Type B pancreatic cell (in vitro differentiated cells): Measurements from ENCODE around the gene YBX1. TPM values are rescaled to one million over a fixed set of nuclear protein-coding genes. Genes with fewer than 3 reads are reported as not detected.

ENCODE experiments used
- DNase-seq: peaks from one replicate; pipeline ENCODE4 v3.0.0; 2021; ENCODE audit warnings: mixed read lengths; ENCODE audit not compliant: unreplicated experiment; ENCODE audit errors: extremely low spot score
- H3K27ac Mint-ChIP-seq: 2 replicates; pipeline ENCODE4 v1.8.0; 2021; ENCODE audit warnings: mild to moderate bottlenecking, mixed read lengths
- H3K27me3 Mint-ChIP-seq: 2 replicates; pipeline ENCODE4 v1.8.0; 2021; ENCODE audit warnings: mixed read lengths
- H3K36me3 Mint-ChIP-seq: 2 replicates; pipeline ENCODE4 v1.8.0; 2021; ENCODE audit warnings: mixed read lengths
- H3K4me1 Mint-ChIP-seq: one replicate; pipeline ENCODE4 v1.8.0; 2021; ENCODE audit warnings: mixed read lengths; ENCODE audit not compliant: unreplicated experiment
- H3K4me3 Mint-ChIP-seq: 2 replicates; pipeline ENCODE4 v1.8.0; 2021; ENCODE audit warnings: mild to moderate bottlenecking, mixed read lengths
- H3K9me3 Mint-ChIP-seq: 2 replicates; pipeline ENCODE4 v1.8.0; 2021; ENCODE audit warnings: mixed read lengths
- total RNA-seq: library from RNA; stranded (reverse); gene quantifications from 2 replicates; pipeline ENCODE4 v1.2.1, GENCODE V29; 2021; ENCODE audit warnings: low replicate concordance
- TF ChIP-seq, protein P1 (sequence below): fragments of 200-600 bp; sonication (generic); conservative IDR thresholded peaks from 2 replicates; pipeline ENCODE4 v1.5.0; 2021; ENCODE audit warnings: antibody characterized with exemption, mild to moderate bottlenecking

The YBX1 gene
- total RNA-seq, 1 donor from 2014 or later = 709 TPM

DNA sequence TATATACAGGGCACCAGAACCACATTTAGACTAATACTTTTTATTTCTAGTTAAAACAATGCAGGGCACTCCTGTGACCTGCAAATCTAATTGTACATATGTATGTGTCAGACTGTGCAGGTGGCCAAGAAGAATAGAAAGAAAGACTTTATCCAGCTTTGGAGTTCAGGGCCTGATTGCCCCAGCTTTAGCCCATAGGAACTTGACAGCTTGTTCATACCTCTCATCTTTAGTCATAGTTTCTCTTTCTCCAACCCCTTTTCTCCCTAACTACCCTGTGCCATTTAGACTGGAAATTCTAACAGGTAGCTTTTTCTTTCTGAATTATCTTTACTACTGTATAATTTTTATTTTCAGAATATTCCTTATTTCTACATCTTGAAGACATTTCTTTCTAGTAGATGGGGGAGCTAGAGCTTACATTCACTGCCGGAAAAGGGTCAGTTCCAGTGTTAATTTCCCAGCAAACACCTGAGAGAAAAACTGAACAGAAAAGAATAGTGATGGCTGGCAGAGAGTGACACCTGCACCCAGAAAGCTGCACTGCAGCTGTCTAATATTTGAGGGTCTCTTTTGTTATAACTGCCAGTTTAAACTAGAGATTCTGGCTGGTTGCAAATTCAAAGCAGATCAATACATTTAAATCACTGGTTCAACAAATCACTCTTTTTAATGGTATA is 8.4 kb downstream of the YBX1 start:
- peak overlapping the region; percentile 37 for H3K27ac Mint-ChIP-seq
- peak overlapping the region; percentile 39 for H3K4me3 Mint-ChIP-seq

DNA sequence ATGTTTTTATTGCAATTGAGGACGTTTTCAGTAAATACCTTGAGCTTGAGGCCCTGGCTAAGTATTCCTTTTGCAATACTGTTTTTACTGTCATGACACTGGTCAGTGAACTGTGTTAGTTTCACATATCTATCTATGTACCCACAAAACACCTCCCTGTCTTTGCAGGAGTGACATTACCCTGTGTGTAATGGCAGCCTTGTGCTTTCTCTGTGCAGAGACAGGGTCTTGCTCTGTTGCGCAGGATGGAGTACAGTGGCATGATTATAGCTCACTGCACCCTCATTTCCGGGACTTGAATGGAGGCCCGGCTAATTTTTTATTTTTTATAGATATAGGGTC is 8.9 kb downstream of the YBX1 start:
- no peak for DNase-seq
- TF ChIP-seq, protein P1, sequence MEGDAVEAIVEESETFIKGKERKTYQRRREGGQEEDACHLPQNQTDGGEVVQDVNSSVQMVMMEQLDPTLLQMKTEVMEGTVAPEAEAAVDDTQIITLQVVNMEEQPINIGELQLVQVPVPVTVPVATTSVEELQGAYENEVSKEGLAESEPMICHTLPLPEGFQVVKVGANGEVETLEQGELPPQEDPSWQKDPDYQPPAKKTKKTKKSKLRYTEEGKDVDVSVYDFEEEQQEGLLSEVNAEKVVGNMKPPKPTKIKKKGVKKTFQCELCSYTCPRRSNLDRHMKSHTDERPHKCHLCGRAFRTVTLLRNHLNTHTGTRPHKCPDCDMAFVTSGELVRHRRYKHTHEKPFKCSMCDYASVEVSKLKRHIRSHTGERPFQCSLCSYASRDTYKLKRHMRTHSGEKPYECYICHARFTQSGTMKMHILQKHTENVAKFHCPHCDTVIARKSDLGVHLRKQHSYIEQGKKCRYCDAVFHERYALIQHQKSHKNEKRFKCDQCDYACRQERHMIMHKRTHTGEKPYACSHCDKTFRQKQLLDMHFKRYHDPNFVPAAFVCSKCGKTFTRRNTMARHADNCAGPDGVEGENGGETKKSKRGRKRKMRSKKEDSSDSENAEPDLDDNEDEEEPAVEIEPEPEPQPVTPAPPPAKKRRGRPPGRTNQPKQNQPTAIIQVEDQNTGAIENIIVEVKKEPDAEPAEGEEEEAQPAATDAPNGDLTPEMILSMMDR = no peak
- Mint-ChIP-seq H3K4me3 (peak overlapping the region; percentile 39), H3K4me1 (peaks cover 57% of the 10 kb centered on the region), H3K9me3 (no peaks in the 10 kb centered on the region), H3K27me3 (no peaks in the 10 kb centered on the region), H3K27ac (peak overlapping the region; percentile 37), H3K36me3 (peaks cover 35% of the 10 kb centered on the region)

More for the DNA sequence above, 8.4 kb downstream of the YBX1 start:
- H3K36me3 Mint-ChIP-seq = peaks cover 30% of the 10 kb centered on the region
- H3K4me1 Mint-ChIP-seq = peaks cover 61% of the 10 kb centered on the region
- TF ChIP-seq, protein P1 = no peak
- H3K9me3 Mint-ChIP-seq = no peaks in the 10 kb centered on the region
- no peaks in the 10 kb centered on the region for H3K27me3 Mint-ChIP-seq
- no peak for DNase-seq

DNA sequence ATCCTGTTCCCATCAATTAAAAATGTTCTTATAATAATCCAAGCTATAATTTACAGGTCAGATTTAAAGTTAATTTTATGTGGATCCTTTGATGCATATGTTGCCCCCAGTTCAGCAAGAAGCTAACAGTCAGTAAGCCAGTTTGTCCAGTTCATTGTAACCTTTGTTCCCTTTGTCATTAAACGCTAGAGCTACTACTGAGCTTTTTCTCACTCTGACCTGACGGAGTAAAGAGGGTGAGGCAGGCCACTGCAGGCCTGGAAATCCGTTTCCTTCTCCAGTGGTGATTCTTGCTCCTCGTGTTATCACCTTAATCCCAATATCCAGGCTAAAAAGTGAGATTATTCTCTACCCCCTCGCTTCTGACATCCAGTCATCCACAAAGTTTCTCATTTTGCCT is 10.2 kb downstream of the YBX1 start:
- H3K9me3 Mint-ChIP-seq = no peaks in the 10 kb centered on the region
- H3K36me3 Mint-ChIP-seq = peaks cover 46% of the 10 kb centered on the region
- TF ChIP-seq, protein P1 = no peak
- H3K27me3 Mint-ChIP-seq = no peaks in the 10 kb centered on the region
- H3K4me1 Mint-ChIP-seq = peaks cover 51% of the 10 kb centered on the region
- H3K27ac Mint-ChIP-seq = peak overlapping the region; percentile 86
- DNase-seq = no peak
- H3K4me3 Mint-ChIP-seq = peak overlapping the region; percentile 75

DNA sequence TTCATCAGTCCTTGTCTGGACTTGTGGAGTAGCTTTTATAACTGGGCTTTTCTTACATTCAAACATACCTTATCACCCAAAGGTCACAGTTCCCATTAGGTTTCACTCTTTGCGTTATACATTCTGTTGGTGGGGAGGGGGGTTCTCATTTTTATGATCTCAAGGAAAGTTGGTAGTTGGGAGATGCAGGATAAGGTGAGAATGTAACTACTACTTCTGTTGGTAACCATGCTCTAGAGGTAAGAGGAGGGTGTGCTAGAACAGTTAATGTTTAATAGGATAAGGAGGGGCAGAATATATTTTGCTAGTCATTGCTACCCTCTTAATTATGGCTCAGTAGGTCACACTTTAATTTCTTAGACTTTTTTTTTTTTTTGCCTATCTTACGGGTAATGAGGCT is 10.7 kb downstream of the YBX1 start:
- H3K27me3 Mint-ChIP-seq = no peaks in the 10 kb centered on the region
- peaks cover 47% of the 10 kb centered on the region for H3K4me1 Mint-ChIP-seq
- no peak for DNase-seq
- H3K4me3 Mint-ChIP-seq = peak overlapping the region; percentile 75
- H3K9me3 Mint-ChIP-seq = no peaks in the 10 kb centered on the region
- peaks cover 47% of the 10 kb centered on the region for H3K36me3 Mint-ChIP-seq
- TF ChIP-seq, protein P1 = no peak
- peak overlapping the region; percentile 86 for H3K27ac Mint-ChIP-seq

DNA sequence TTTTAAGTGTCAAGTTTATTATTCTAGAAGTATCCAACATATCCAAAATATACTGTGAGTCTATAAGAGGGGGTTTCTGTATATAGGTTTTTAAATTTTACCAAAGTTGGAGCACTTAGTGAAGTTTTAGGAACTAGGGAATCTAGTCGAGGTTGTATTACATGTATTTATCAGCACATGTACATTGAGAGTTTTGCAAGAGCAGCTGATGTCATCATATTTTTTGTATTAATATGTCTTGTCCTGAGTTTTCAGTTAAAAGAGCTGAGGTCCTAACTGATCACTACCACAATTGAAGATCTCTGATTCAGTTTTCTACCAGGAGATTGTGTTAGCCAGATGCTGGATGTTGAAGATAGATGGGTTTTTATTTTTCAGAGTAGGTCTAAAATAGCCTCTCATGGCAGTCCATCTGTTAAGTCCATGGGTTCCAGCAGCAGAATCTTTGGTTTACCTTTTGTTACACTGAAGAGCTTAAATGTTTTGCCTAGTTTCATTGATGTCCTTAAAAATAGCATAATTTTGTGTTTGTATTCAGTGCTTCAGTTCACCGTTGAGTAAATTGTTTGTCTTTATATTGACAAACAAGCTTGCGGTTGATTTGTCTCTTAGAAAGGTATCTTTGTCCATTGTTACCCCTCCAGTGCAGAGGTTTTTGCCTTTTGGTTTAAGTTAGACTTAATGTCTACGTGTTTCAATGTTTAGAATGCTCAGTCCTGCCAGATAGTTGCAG is 16.0 kb downstream of the YBX1 start:
- no peak overlapping the region for H3K27ac Mint-ChIP-seq
- no peak for DNase-seq
- TF ChIP-seq, protein P1 = no peak

More for the DNA sequence above, 16.0 kb downstream of the YBX1 start:
- H3K27me3 Mint-ChIP-seq = no peaks in the 10 kb centered on the region
- H3K4me1 Mint-ChIP-seq = peaks cover 10% of the 10 kb centered on the region
- no peaks in the 10 kb centered on the region for H3K9me3 Mint-ChIP-seq
- no peak overlapping the region for H3K4me3 Mint-ChIP-seq
- peaks cover 79% of the 10 kb centered on the region for H3K36me3 Mint-ChIP-seq
